Nucleus accumbens (tissue), 56 donors: Measurements from ENCODE around the gene AKR1A1.
"Not testable (repeated sequence)": the region's sequence is repeated elsewhere in the genome, so short reads cannot be mapped to it uniquely, and the experiment has no call there.

Experiments used
- DNase-seq, 56 donors: peaks; one replicate each; lab custom pipeline; 2025; lab: John Stamatoyannopoulos, UW

The AKR1A1 gene

GRCh38 chr1:45567911-45568310 is 17.3 kb downstream of the AKR1A1 start:
- no peak for DNase-seq

- DNase-seq: no peak
These were observed 17.8 kb downstream of the AKR1A1 start for GRCh38 chr1:45568421-45568820.

GRCh38 chr1:45569571-45569961 is 18.9 kb downstream of the AKR1A1 start:
- DNase-seq: no peak

GRCh38 chr1:45569962-45570581 is 19.4 kb downstream of the AKR1A1 start:
- DNase-seq: peak in 49 of 56 donors; percentile 6 to 79 (median 48)

GRCh38 chr1:45570631-45571030 is 20.0 kb downstream of the AKR1A1 start:
- DNase-seq: no peak

GRCh38 chr1:45573231-45573804 is 22.7 kb downstream of the AKR1A1 start:
- DNase-seq: no peak

GRCh38 chr1:45574105-45574626 is 23.5 kb downstream of the AKR1A1 start:
- DNase-seq: no peak

GRCh38 chr1:45583264-45583665 is 32.6 kb downstream of the AKR1A1 start:
- peak in 55 of 56 donors; percentile 40 to 97 (median 90) for DNase-seq

- peak; percentile 23 to 96 (median 87) for DNase-seq
These were observed 33.2 kb downstream of the AKR1A1 start, which contains the start of gene NASP for GRCh38 chr1:45583666-45584350. TSS of gene NASP (plus strand) at chr1:45584041. CDS start at chr1:45584147, 106 bp downstream.

GRCh38 chr1:45584351-45585109 is 33.9 kb downstream of the AKR1A1 start:
- peak in 55 of 56 donors; percentile 19 to 91 (median 78) for DNase-seq

GRCh38 chr1:45585110-45585426 is 34.4 kb downstream of the AKR1A1 start:
- DNase-seq: no peak

GRCh38 chr1:45585496-45586075 is 35.0 kb downstream of the AKR1A1 start:
- no peak for DNase-seq

GRCh38 chr1:45586769-45587168 is 36.1 kb downstream of the AKR1A1 start:
- DNase-seq: no peak

- no peak for DNase-seq
These were observed 39.2 kb downstream of the AKR1A1 start for GRCh38 chr1:45589861-45590260.

- DNase-seq: no peak
These were observed 43.8 kb downstream of the AKR1A1 start for GRCh38 chr1:45594412-45594811.

GRCh38 chr1:45596765-45597164 is 46.1 kb downstream of the AKR1A1 start:
- DNase-seq: not testable (repeated sequence)

- no peak for DNase-seq
These were observed 53.6 kb downstream of the AKR1A1 start for GRCh38 chr1:45604239-45604638.

GRCh38 chr1:45607404-45608074 is 56.9 kb downstream of the AKR1A1 start:
- no peak for DNase-seq

GRCh38 chr1:45608175-45609156 is 57.8 kb downstream of the AKR1A1 start:
- no peak for DNase-seq
